PC-9 (cell line): Measurements from ENCODE around the gene BCL2L14. TPM values are rescaled to one million over a fixed set of nuclear protein-coding genes. Genes with fewer than 3 reads are reported as not detected.

Experiments used
- BruUV-seq: library from RNA; stranded (reverse); fragments of 400-500 nt; replicated peaks from 2 replicates; lab custom pipeline; 2021; lab: Mats Ljungman, UMichigan
- CTCF ChIA-PET: fragments of 300-600 bp; sonication (Branson Sonifier 250); formaldehyde crosslinking; loops from one replicate; lab custom pipeline; 2022; ENCODE audit warnings: antibody characterized with exemption; lab: Charles Lee
- POLR2A ChIA-PET: fragments of 300-600 bp; sonication (Branson Sonifier 250); formaldehyde crosslinking; loops from one replicate; lab custom pipeline; 2022; ENCODE audit warnings: antibody characterized with exemption; ENCODE audit not compliant: unreplicated experiment; lab: Charles Lee
- DNase-seq, 2 experiments: peaks; one replicate each; pipeline versions ENCODE4 v3.0.0 to v3.0.0-alpha.2; 2015 to 2022; ENCODE audit warnings: mixed read lengths in 1 of 2
- H2AFZ ChIP-seq: fragments of 200-600 bp; sonication (generic); 2 replicates; pipeline ENCODE4 v1.8.1; 2017; ENCODE audit warnings: antibody characterized with exemption
- H3F3A ChIP-seq: fragments of 200-600 bp; sonication (generic); 2 replicates; pipeline ENCODE4 v1.8.1; 2017; ENCODE audit warnings: antibody characterized with exemption, mild to moderate bottlenecking, low read depth; ENCODE audit not compliant: insufficient read depth
- H3K27ac ChIP-seq: fragments of 200-600 bp; sonication (generic); 2 replicates; pipeline ENCODE4 v1.6.1; 2016; ENCODE audit warnings: mixed run types
- H3K27me3 ChIP-seq: fragments of 200-600 bp; sonication (generic); 2 replicates; pipeline ENCODE4 v1.6.1; 2016; ENCODE audit warnings: low read depth, mixed run types; ENCODE audit not compliant: insufficient read depth
- H3K36me3 ChIP-seq: fragments of 200-600 bp; sonication (generic); 2 replicates; pipeline ENCODE4 v1.6.1; 2016; ENCODE audit warnings: low read depth, mixed run types
- H3K4me1 ChIP-seq: fragments of 200-600 bp; sonication (generic); replicated peaks from 2 replicates; pipeline ENCODE4 v1.6.1; 2016; ENCODE audit warnings: mixed run types; ENCODE audit not compliant: insufficient read depth
- H3K4me2 ChIP-seq: fragments of 200-600 bp; sonication (generic); 2 replicates; pipeline ENCODE4 v1.6.1; 2017; ENCODE audit warnings: mixed run types
- H3K4me3 ChIP-seq: fragments of 200-600 bp; sonication (generic); 2 replicates; pipeline ENCODE4 v1.6.1; 2016; ENCODE audit warnings: mixed run types
- H3K79me2 ChIP-seq: fragments of 200-600 bp; sonication (generic); 2 replicates; pipeline ENCODE4 v1.6.1; 2017; ENCODE audit warnings: low read depth, mixed run types
- H3K9me2 ChIP-seq: fragments of 200-600 bp; sonication (generic); 2 replicates; pipeline ENCODE4 v1.8.1; 2017; ENCODE audit warnings: mild to moderate bottlenecking; ENCODE audit not compliant: insufficient read depth
- H3K9me3 ChIP-seq: fragments of 200-600 bp; sonication (generic); 2 replicates; pipeline ENCODE4 v1.8.1; 2016; ENCODE audit warnings: low read depth; ENCODE audit not compliant: insufficient read depth
- H4K20me1 ChIP-seq: fragments of 200-600 bp; sonication (generic); 2 replicates; pipeline ENCODE4 v1.8.1; 2017; ENCODE audit not compliant: insufficient read depth
- EZH2 ChIP-seq: fragments of 200-600 bp; sonication (generic); IDR thresholded peaks from 2 replicates; pipeline ENCODE4 v1.8.0; 2017; ENCODE audit warnings: antibody characterized with exemption, low read depth
- intact Hi-C: fragments of 100-400 bp; cut with micrococcal nuclease; formaldehyde crosslinking; loops from one replicate; pipeline ENCODE4 v1.10.0; 2022; ENCODE audit not compliant: unreplicated experiment
- total RNA-seq: library from RNA; stranded (reverse); gene quantifications from 2 replicates; pipeline ENCODE4 v1.2.3, GENCODE V29; 2021
- TF ChIP-seq, protein P1 (sequence below): fragments of 200-600 bp; sonication (generic); conservative IDR thresholded peaks from 2 replicates; pipeline ENCODE4 v1.6.1; 2017; ENCODE audit warnings: mixed run types, antibody characterized with exemption, mild to moderate bottlenecking, moderate library complexity

The BCL2L14 gene
- total RNA-seq, 1 experiment from 2014 or later, result 6.0 TPM

DNA sequence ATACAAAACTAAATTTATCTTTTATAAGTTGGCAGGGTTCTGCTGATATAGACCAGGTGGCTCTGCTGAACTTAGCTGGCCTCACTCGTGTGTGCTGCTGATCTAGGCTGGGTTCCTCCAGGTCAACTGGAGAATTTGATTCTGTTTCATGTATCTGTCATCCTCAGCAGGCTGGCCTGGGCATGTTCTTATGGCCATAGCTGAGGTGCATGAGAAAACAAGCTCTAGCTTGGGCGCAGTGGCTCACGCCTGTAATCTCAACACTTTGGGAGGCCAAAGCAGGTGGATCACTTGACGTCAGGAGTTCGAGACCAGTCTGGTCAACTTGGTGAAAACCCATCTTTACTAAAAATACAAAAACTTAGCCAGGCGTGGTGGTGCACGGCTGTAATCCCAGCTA is 24.3 kb upstream of the BCL2L14 start:
- Histone ChIP-seq H3K4me2 (no peak overlapping the region), H3K4me3 (no peak overlapping the region), H3F3A (no peaks in the 10 kb centered on the region), H3K4me1 (no peaks in the 10 kb centered on the region), H3K79me2 (no peaks in the 10 kb centered on the region), H2AFZ (no peak overlapping the region), H3K36me3 (no peaks in the 10 kb centered on the region), H3K9me3 (no peaks in the 10 kb centered on the region), H4K20me1 (no peaks in the 10 kb centered on the region), H3K27me3 (no peaks in the 10 kb centered on the region), H3K9me2 (no peaks in the 10 kb centered on the region), H3K27ac (no peak overlapping the region)
- ChIA-PET POLR2A (no interaction called here), CTCF (interaction anchor here (0.7 kb wide), 1 partner anchor 466 kb away, joined by 3 read pairs; no protein-coding TSS in a partner anchor)
- BruUV-seq, result no TSS peak
- TF ChIP-seq, protein P1, sequence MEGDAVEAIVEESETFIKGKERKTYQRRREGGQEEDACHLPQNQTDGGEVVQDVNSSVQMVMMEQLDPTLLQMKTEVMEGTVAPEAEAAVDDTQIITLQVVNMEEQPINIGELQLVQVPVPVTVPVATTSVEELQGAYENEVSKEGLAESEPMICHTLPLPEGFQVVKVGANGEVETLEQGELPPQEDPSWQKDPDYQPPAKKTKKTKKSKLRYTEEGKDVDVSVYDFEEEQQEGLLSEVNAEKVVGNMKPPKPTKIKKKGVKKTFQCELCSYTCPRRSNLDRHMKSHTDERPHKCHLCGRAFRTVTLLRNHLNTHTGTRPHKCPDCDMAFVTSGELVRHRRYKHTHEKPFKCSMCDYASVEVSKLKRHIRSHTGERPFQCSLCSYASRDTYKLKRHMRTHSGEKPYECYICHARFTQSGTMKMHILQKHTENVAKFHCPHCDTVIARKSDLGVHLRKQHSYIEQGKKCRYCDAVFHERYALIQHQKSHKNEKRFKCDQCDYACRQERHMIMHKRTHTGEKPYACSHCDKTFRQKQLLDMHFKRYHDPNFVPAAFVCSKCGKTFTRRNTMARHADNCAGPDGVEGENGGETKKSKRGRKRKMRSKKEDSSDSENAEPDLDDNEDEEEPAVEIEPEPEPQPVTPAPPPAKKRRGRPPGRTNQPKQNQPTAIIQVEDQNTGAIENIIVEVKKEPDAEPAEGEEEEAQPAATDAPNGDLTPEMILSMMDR, result no peak
- TF ChIP-seq EZH2, result no peak
- no peak for DNase-seq
- intact Hi-C loops, result no loop called here

DNA sequence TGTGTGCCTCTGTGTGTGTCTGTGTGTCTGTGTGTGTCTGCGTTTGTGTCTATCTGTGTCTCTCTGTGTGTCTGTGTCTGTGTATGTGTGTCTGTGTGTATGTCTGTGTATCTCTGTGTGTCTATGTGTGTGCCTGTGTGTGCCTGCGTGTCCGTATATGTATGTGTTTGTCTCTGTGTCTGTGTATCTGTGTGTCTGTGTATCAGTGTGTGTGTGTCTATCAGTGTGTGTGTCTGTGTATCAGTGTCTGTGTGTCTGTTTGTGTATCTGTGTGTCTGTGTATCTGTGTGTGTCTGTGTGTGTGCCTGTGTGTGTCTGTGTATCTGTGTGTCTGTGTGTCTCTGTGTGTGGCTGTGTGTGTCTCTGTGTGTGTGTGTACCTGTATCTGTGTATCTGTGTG is 23.1 kb upstream of the BCL2L14 start:
- Histone ChIP-seq H3K9me2 (no peaks in the 10 kb centered on the region), H2AFZ (no peak overlapping the region), H3K9me3 (no peaks in the 10 kb centered on the region), H3K4me2 (no peak overlapping the region), H3F3A (no peaks in the 10 kb centered on the region), H4K20me1 (no peaks in the 10 kb centered on the region), H3K4me3 (no peak overlapping the region), H3K36me3 (no peaks in the 10 kb centered on the region), H3K27ac (no peak overlapping the region), H3K27me3 (no peaks in the 10 kb centered on the region), H3K79me2 (no peaks in the 10 kb centered on the region), H3K4me1 (no peaks in the 10 kb centered on the region)
- BruUV-seq, result no TSS peak
- intact Hi-C loops, result no loop called here
- TF ChIP-seq, protein P1, result no peak
- TF ChIP-seq EZH2, result no peak
- ChIA-PET POLR2A (no interaction called here), CTCF (no interaction called here)
- no peak for DNase-seq

DNA sequence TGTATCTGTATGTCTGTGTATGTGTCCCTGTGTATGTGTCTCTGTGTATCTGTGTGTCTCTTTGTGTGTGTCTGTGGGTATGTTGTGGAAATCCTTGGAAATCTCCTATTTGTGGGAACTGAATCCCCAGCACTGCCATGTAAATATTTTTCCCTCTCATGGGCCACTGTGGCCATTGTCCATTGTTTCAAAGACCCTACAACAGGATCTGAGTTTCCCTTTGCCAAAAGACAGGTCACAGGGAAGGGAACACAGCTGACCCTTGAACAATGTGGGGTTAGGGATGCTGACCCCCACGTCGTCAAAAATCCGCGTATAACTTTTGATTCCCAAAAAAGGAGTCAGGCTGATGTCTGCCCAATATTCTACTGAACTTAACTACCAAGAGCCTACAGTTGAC is 22.5 kb upstream of the BCL2L14 start:
- Histone ChIP-seq H2AFZ (no peak overlapping the region), H3K9me3 (no peaks in the 10 kb centered on the region), H3K27me3 (no peaks in the 10 kb centered on the region), H3K36me3 (no peaks in the 10 kb centered on the region), H3K9me2 (no peaks in the 10 kb centered on the region), H3K27ac (no peak overlapping the region), H3K4me3 (no peak overlapping the region), H4K20me1 (no peaks in the 10 kb centered on the region), H3K4me1 (no peaks in the 10 kb centered on the region), H3K79me2 (no peaks in the 10 kb centered on the region), H3F3A (no peaks in the 10 kb centered on the region), H3K4me2 (no peak overlapping the region)
- CTCF ChIA-PET, result no interaction called here
- BruUV-seq, result no TSS peak
- no peak for DNase-seq
- intact Hi-C loops, result no loop called here
- POLR2A ChIA-PET, result no interaction called here
- TF ChIP-seq, protein P1, result no peak
- no peak for TF ChIP-seq EZH2
